ENCODE data around the gene QSOX2.

Gene QSOX2

DNA sequence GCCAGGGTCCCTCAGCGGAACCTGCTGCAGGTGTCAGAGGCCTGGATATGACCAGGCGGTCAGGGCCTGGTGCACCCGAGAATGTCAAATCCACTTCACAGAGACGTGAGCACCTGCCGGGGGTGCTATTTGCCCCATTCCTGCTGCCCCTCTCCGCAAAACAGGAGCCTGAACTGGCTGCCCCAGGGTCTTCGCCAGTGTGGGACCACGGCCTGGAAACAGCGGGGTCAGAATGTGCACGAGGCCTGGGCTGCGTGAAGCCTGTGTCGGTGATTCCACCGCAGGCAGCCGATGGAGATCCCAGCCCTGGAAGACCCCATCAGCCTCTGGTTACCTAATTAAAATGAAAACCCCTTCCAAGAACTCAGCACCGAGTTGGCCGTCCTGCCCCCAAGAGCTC lies 85.8 kb downstream of the QSOX2 start:
- TF ChIP-seq, protein P1, sequence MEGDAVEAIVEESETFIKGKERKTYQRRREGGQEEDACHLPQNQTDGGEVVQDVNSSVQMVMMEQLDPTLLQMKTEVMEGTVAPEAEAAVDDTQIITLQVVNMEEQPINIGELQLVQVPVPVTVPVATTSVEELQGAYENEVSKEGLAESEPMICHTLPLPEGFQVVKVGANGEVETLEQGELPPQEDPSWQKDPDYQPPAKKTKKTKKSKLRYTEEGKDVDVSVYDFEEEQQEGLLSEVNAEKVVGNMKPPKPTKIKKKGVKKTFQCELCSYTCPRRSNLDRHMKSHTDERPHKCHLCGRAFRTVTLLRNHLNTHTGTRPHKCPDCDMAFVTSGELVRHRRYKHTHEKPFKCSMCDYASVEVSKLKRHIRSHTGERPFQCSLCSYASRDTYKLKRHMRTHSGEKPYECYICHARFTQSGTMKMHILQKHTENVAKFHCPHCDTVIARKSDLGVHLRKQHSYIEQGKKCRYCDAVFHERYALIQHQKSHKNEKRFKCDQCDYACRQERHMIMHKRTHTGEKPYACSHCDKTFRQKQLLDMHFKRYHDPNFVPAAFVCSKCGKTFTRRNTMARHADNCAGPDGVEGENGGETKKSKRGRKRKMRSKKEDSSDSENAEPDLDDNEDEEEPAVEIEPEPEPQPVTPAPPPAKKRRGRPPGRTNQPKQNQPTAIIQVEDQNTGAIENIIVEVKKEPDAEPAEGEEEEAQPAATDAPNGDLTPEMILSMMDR (IDR thresholded peaks at IDR 0.05; ENCODE audit: insufficient read depth, low read length, missing control alignments) = no peak
- ChIA-PET POLR2A (no interaction called here), CTCF (interaction anchor here (1.1 to 3.3 kb wide), 2 partner anchors 10 to 124 kb away, joined by 4 to 24 read pairs; no protein-coding TSS in a partner anchor)
- DNase-seq (ENCODE audit: low read depth, low spot score) = no peak
- H3K4me3 ChIP-seq (ENCODE audit: low read depth, low read length) = no peak overlapping the region

DNA sequence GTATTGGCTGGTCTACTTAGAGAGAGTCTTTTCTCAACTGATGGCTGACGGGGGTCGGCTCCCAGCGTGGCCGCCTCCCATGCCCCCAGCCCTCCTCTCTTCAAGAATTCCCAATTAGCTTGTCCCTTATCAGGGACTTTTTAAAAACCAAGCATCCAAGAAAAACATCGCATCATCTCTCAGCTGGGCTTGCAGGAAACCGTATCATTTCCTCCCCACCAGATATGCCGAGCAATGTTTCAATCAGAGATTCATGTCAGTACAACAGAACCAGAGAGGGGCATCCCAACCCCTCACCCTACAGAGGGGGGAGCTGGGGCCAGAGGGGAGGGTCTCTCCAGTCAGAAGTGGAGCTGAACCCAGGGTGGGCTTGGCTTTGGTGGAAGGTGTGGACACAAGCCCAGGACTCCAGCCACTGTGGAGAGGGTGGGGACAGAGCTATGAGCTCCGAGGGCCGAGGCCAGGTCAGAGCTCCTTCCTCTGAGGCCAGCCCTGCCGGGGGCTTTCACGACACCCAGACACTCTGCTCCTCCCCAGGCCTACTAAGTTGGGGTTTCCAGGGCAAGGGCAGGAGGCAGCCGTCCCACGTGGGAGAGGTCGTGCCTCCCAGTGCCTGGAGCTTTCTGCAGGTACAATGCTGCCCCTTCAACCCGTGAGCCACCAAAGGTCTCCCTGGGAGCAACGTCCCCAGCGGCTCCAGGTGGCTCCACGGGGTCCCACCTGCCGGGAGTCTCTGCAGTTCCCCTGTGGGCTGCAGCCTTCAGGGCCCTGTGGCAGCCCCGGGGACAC lies 87.9 kb downstream of the QSOX2 start:
- ChIA-PET POLR2A (no interaction called here), CTCF (interaction anchor here (0.7 to 2.4 kb wide), 5 partner anchors 11 to 35 kb away, joined by 3 to 11 read pairs (median 3); no protein-coding TSS in a partner anchor)
- no peak overlapping the region for H3K4me3 ChIP-seq (ENCODE audit: low read depth, low read length)
- TF ChIP-seq, protein P1 (IDR thresholded peaks at IDR 0.05; ENCODE audit: insufficient read depth, low read length, missing control alignments) = no peak
- no peak for DNase-seq (ENCODE audit: low read depth, low spot score)

Data from AG04449 (cell line).